Mesenchymal stem cell (in vitro differentiated cells and primary cell): ENCODE data around the gene RANBP3.

ENCODE experiments used
- DNase-seq: peaks from one replicate; pipeline ENCODE4 v3.0.0-alpha.2; 2013
- H2AFZ ChIP-seq: one replicate; pipeline ENCODE4 v1.6.1; 2013; ENCODE audit warnings: low read depth, mild to moderate bottlenecking, control low read depth, inconsistent platforms, low read length, moderate library complexity
- H2AK5ac ChIP-seq: 2 replicates; pipeline ENCODE4 v1.6.1; 2013; ENCODE audit warnings: low read length, moderate library complexity, mild to moderate bottlenecking, inconsistent platforms; ENCODE audit not compliant: severe bottlenecking
- H2BK120ac ChIP-seq: one replicate; pipeline ENCODE4 v1.6.1; 2013; ENCODE audit warnings: low read depth, mild to moderate bottlenecking, inconsistent platforms, low read length, moderate library complexity
- H2BK12ac ChIP-seq, 2 experiments: one replicate each; pipeline ENCODE4 v1.6.1; 2013; ENCODE audit warnings: inconsistent platforms in 2 of 2, low read length in 2 of 2, mild to moderate bottlenecking in 2 of 2, moderate library complexity in 2 of 2, control low read depth in 1 of 2
- H2BK15ac ChIP-seq: one replicate; pipeline ENCODE4 v1.6.1; 2013; ENCODE audit warnings: mild to moderate bottlenecking, low read depth, inconsistent platforms; ENCODE audit not compliant: poor library complexity, severe bottlenecking
- H2BK5ac ChIP-seq: 2 replicates; pipeline ENCODE4 v1.6.1; 2013; ENCODE audit warnings: low read depth, mild to moderate bottlenecking, low read length, control low read depth, inconsistent platforms; ENCODE audit not compliant: poor library complexity, severe bottlenecking
- H3K14ac ChIP-seq, 2 experiments: one replicate each; pipeline ENCODE4 v1.6.1; 2013; ENCODE audit warnings: inconsistent platforms in 2 of 2, low read length in 2 of 2, control low read depth in 1 of 2, mild to moderate bottlenecking in 1 of 2, moderate library complexity in 1 of 2
- H3K18ac ChIP-seq, 2 experiments: one replicate each; pipeline ENCODE4 v1.6.1; 2013; ENCODE audit warnings: inconsistent platforms in 2 of 2, low read length in 2 of 2, control low read depth in 1 of 2, low read depth in 1 of 2, mild to moderate bottlenecking in 1 of 2
- H3K23ac ChIP-seq, 2 experiments: one replicate each; pipeline ENCODE4 v1.6.1; 2013; ENCODE audit warnings: inconsistent platforms in 2 of 2, low read length in 2 of 2, mild to moderate bottlenecking in 2 of 2, moderate library complexity in 2 of 2, control low read depth in 1 of 2
- H3K27ac ChIP-seq: 2 replicates; pipeline ENCODE4 v1.5.1; 2013; ENCODE audit warnings: mild to moderate bottlenecking, moderate library complexity, low read length, control low read depth, inconsistent platforms; ENCODE audit not compliant: poor library complexity, severe bottlenecking
- H3K27me3 ChIP-seq, 2 experiments: 2 replicates each; pipeline versions ENCODE4 v1.6.1 to v1.7.0; 2013; ENCODE audit warnings: low read length in 2 of 2, mild to moderate bottlenecking in 2 of 2, moderate library complexity in 2 of 2, control low read depth in 1 of 2, inconsistent platforms in 1 of 2; ENCODE audit not compliant: control insufficient read depth in 1 of 2, insufficient read depth in 1 of 2
- H3K36me3 ChIP-seq, 2 experiments: 2 replicates each; pipeline versions ENCODE4 v1.6.1 to v1.7.0; 2013; ENCODE audit warnings: low read length in 2 of 2, control low read depth in 1 of 2, inconsistent platforms in 1 of 2, low read depth in 1 of 2, mild to moderate bottlenecking in 1 of 2; ENCODE audit not compliant: insufficient read depth in 2 of 2, control insufficient read depth in 1 of 2
- H3K4ac ChIP-seq, 2 experiments: one replicate each; pipeline ENCODE4 v1.6.1; 2013; ENCODE audit warnings: inconsistent platforms in 2 of 2, low read length in 2 of 2, mild to moderate bottlenecking in 2 of 2, moderate library complexity in 2 of 2, control low read depth in 1 of 2, low read depth in 1 of 2
- H3K4me1 ChIP-seq: 2 replicates; pipeline ENCODE4 v1.6.1; 2013; ENCODE audit warnings: low read depth, low read length, control low read depth; ENCODE audit not compliant: control insufficient read depth, insufficient read depth
- H3K4me2 ChIP-seq: 2 replicates; pipeline ENCODE4 v1.6.1; 2013; ENCODE audit warnings: low read length, mild to moderate bottlenecking, inconsistent platforms; ENCODE audit not compliant: poor library complexity, severe bottlenecking
- H3K4me3 ChIP-seq, 2 experiments: 2 replicates each; pipeline versions ENCODE4 v1.5.1 to v1.7.0; 2013; ENCODE audit warnings: low read length in 2 of 2, mild to moderate bottlenecking in 2 of 2, control low read depth in 1 of 2, low read depth in 1 of 2; ENCODE audit not compliant: insufficient read depth in 1 of 2
- H3K79me1 ChIP-seq: replicated peaks from 2 replicates; pipeline ENCODE4 v1.6.1; 2013; ENCODE audit warnings: mild to moderate bottlenecking, control low read depth, low read length, inconsistent platforms; ENCODE audit not compliant: poor library complexity, severe bottlenecking
- H3K9ac ChIP-seq: 2 replicates; pipeline ENCODE4 v1.7.0; 2013; ENCODE audit warnings: mild to moderate bottlenecking, low read length, moderate library complexity
- H3K9me3 ChIP-seq: 2 replicates; pipeline ENCODE4 v1.7.0; 2013; ENCODE audit warnings: mild to moderate bottlenecking, low read length; ENCODE audit not compliant: control insufficient read depth
- H4K8ac ChIP-seq: one replicate; pipeline ENCODE4 v1.6.1; 2013; ENCODE audit warnings: inconsistent platforms, mild to moderate bottlenecking, low read length, moderate library complexity
- H4K91ac ChIP-seq: one replicate; pipeline ENCODE4 v1.6.1; 2013; ENCODE audit warnings: mild to moderate bottlenecking, low read length, inconsistent platforms
- WGBS: methylation state at CpG from one replicate; pipeline ENCODE4 v1.1.7; 2013; ENCODE audit warnings: mixed read lengths; 5-methylcytosine and 5-hydroxymethylcytosine counted together

Gene RANBP3

GRCh38 chr19:5989388-5990074, 11.6 kb upstream of the RANBP3 start:
- H2AFZ ChIP-seq: no peak overlapping the region
- no peaks in the 10 kb centered on the region for H3K79me1 ChIP-seq
- H4K8ac ChIP-seq: no peak overlapping the region
- no peak overlapping the region for H3K14ac ChIP-seq
- H3K9ac ChIP-seq: no peak overlapping the region
- H3K18ac ChIP-seq: no peak overlapping the region
- no peak overlapping the region for H2BK5ac ChIP-seq
- DNase-seq: no peak
- 76% methylated on average over 8 of the region's 8 CpGs for WGBS
- H2BK120ac ChIP-seq: no peak overlapping the region
- no peak overlapping the region for H3K4me2 ChIP-seq
- no peak overlapping the region for H3K4me3 ChIP-seq
- no peak overlapping the region for H3K27ac ChIP-seq
- H2BK12ac ChIP-seq: no peak overlapping the region
- H4K91ac ChIP-seq: no peak overlapping the region
- no peak overlapping the region for H2BK15ac ChIP-seq
- H3K27me3 ChIP-seq: no peaks in the 10 kb centered on the region
- peaks cover 0 to 22% of the 10 kb centered on the region in 2 experiments for H3K36me3 ChIP-seq
- no peak overlapping the region for H3K4ac ChIP-seq
- no peaks in the 10 kb centered on the region for H3K9me3 ChIP-seq
- H3K4me1 ChIP-seq: peaks cover 15% of the 10 kb centered on the region
- H3K23ac ChIP-seq: peak overlapping the region in 1 of 2 experiments; percentile 66
- H2AK5ac ChIP-seq: no peak overlapping the region

DNA sequence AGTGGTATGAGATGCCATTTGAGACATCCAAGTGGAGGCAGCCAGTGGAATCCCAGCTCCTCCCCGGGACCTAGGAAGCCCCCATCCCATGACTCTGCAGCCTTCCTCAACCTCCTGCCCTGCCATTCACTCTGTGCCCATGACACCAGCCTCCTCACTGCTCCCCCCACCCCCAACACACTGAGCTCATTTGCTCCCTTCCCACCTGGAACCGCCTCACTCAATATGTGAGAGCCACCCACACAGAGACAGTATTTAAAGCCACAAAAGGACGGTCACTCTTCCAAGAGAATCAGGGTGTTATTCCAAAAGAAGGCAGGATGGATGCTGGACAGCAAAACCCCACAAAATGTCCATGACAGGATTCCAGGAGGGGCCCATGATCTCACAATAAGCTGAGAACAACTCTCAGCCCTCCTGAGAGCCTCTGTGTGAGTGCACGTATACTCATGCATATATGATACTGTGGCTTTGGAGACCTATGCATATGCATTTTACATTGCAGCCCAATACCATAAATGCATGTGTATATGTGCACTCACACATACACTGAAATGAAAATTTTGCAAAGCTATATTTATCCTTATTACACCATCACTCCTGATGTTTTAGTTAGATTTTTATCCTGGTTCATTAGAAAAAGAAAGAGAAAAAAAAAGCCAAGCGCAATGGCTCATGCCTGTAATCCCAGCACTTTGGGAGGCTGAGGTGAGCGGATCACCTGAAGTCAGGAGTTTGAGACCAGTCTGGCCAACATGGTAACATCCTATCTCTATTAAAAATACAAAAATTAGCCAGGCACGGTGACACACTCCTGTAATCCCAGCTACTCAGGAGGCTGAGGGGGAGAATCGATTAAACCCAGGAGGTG, 10.8 kb upstream of the RANBP3 start:
- peaks cover 15% of the 10 kb centered on the region for H3K4me1 ChIP-seq
- H2AFZ ChIP-seq: no peak overlapping the region
- H3K79me1 ChIP-seq: no peaks in the 10 kb centered on the region
- peaks cover 0 to 21% of the 10 kb centered on the region in 2 experiments for H3K36me3 ChIP-seq
- no peak overlapping the region for H2AK5ac ChIP-seq
- H3K18ac ChIP-seq: no peak overlapping the region
- H4K8ac ChIP-seq: no peak overlapping the region
- no peak overlapping the region for H3K4ac ChIP-seq
- no peak overlapping the region for H4K91ac ChIP-seq
- no peak overlapping the region for H2BK120ac ChIP-seq
- no peak overlapping the region for H2BK12ac ChIP-seq
- H2BK15ac ChIP-seq: no peak overlapping the region
- H2BK5ac ChIP-seq: no peak overlapping the region
- H3K23ac ChIP-seq: no peak overlapping the region
- WGBS: 88% methylated on average over 6 of the region's 8 CpGs
- H3K27me3 ChIP-seq: no peaks in the 10 kb centered on the region
- no peak overlapping the region for H3K27ac ChIP-seq
- no peak overlapping the region for H3K4me2 ChIP-seq
- peak overlapping the region in 1 of 2 experiments; percentile 37 for H3K14ac ChIP-seq
- H3K9ac ChIP-seq: no peak overlapping the region
- DNase-seq: no peak
- H3K4me3 ChIP-seq: no peak overlapping the region
- no peaks in the 10 kb centered on the region for H3K9me3 ChIP-seq

GRCh38 chr19:5987077-5987818, 9.3 kb upstream of the RANBP3 start:
- H2BK120ac ChIP-seq: no peak overlapping the region
- no peak overlapping the region for H2AK5ac ChIP-seq
- H4K8ac ChIP-seq: peak overlapping the region; percentile 59
- H4K91ac ChIP-seq: no peak overlapping the region
- H3K36me3 ChIP-seq: peaks cover 0 to 7% of the 10 kb centered on the region in 2 experiments
- no peak overlapping the region for H3K27ac ChIP-seq
- H3K9ac ChIP-seq: peak overlapping the region; percentile 81
- WGBS: 45% methylated on average over 17 of the region's 17 CpGs
- H3K4me1 ChIP-seq: peaks cover 15% of the 10 kb centered on the region
- DNase-seq: peak; percentile 77
- H2BK5ac ChIP-seq: no peak overlapping the region
- H3K23ac ChIP-seq: no peak overlapping the region
- H2AFZ ChIP-seq: peak overlapping the region; percentile 76
- no peak overlapping the region for H2BK15ac ChIP-seq
- H2BK12ac ChIP-seq: peak overlapping the region in 1 of 2 experiments; percentile 49
- H3K14ac ChIP-seq: peak overlapping the region in 1 of 2 experiments; percentile 44
- H3K27me3 ChIP-seq: no peaks in the 10 kb centered on the region
- H3K9me3 ChIP-seq: no peaks in the 10 kb centered on the region
- no peak overlapping the region for H3K18ac ChIP-seq
- H3K4me3 ChIP-seq: peak overlapping the region in 1 of 2 experiments; percentile 76
- H3K4me2 ChIP-seq: peak overlapping the region; percentile 58
- H3K79me1 ChIP-seq: no peaks in the 10 kb centered on the region
- no peak overlapping the region for H3K4ac ChIP-seq
